Immature natural killer cell (primary cell): ENCODE results near the gene DAB2. TPM values are rescaled to one million over a fixed set of nuclear protein-coding genes. Genes with fewer than 3 reads are reported as not detected.

ENCODE experiments used
- DNase-seq, 3 donors: peaks; one replicate each; pipeline ENCODE4 v3.0.0; 2022; ENCODE audit warnings: mixed read lengths in 1 of 3
- H3K27ac Mint-ChIP-seq, 6 donors: one replicate each; pipeline ENCODE4 v1.8.0; 2020; ENCODE audit warnings: mixed read lengths in 6 of 6, mild to moderate bottlenecking in 5 of 6, inconsistent platforms in 4 of 6, moderate library complexity in 3 of 6
- H3K27me3 Mint-ChIP-seq, 3 donors: one replicate each; pipeline ENCODE4 v1.8.0; 2020 to 2021; ENCODE audit warnings: low read depth in 3 of 3, mild to moderate bottlenecking in 3 of 3, mixed read lengths in 3 of 3, moderate library complexity in 3 of 3, inconsistent platforms in 1 of 3
- H3K36me3 Mint-ChIP-seq, 3 donors: one replicate each; pipeline ENCODE4 v1.8.0; 2020; ENCODE audit warnings: mixed read lengths in 3 of 3, inconsistent platforms in 2 of 3, mild to moderate bottlenecking in 2 of 3
- H3K4me1 Mint-ChIP-seq, 2 donors: one replicate each; pipeline ENCODE4 v1.8.0; 2020; ENCODE audit warnings: inconsistent platforms in 2 of 2, mild to moderate bottlenecking in 2 of 2, mixed read lengths in 2 of 2, moderate library complexity in 1 of 2
- H3K4me3 Mint-ChIP-seq, 5 donors: one replicate each; pipeline ENCODE4 v1.8.0; 2020; ENCODE audit warnings: mild to moderate bottlenecking in 5 of 5, mixed read lengths in 5 of 5, inconsistent platforms in 3 of 5, moderate library complexity in 3 of 5
- H3K9me3 Mint-ChIP-seq, 6 donors: one replicate each; pipeline ENCODE4 v1.8.0; 2020; ENCODE audit warnings: mild to moderate bottlenecking in 6 of 6, mixed read lengths in 6 of 6, inconsistent platforms in 4 of 6, moderate library complexity in 3 of 6
- polyA plus RNA-seq, 3 donors: library from polyadenylated mRNA; unstranded; fragments of 300-500 nt; fragmentation: Illumina TruSeq; gene quantifications; one replicate each; pipeline ENCODE4 v1.2.3, GENCODE V29; 2021

The DAB2 gene
- polyA plus RNA-seq, 3 donors from 2014 or later = 17.3 to 45.0 (median 20.0) TPM

DNA sequence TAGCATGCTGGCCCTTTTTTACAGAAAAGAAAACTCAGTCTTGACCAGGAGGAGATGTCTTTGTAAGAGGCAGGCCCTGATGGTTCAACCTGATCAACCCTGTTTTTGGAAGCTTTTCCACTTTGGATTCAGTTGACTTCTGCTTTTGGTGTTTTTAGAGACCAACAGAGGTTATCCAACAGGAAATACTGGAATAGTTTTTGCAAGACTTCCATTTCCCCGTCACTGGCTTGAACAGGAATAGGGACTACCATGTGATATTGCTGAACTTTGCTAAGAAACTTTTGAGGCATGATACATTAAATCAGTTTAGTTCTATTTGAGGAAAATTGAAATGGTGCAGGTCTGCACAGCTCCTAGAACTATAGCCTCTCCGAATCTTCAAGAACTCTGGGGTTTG lies 17.1 kb upstream of the DAB2 start:
- Mint-ChIP-seq H3K27ac (no peak overlapping the region), H3K4me3 (no peak overlapping the region), H3K4me1 (peaks cover 15 to 21% of the 10 kb centered on the region in 2 donors), H3K9me3 (no peaks in the 10 kb centered on the region), H3K36me3 (no peaks in the 10 kb centered on the region), H3K27me3 (peaks cover 0 to 4% (median 1%) of the 10 kb centered on the region in 3 donors)
- no peak for DNase-seq

DNA sequence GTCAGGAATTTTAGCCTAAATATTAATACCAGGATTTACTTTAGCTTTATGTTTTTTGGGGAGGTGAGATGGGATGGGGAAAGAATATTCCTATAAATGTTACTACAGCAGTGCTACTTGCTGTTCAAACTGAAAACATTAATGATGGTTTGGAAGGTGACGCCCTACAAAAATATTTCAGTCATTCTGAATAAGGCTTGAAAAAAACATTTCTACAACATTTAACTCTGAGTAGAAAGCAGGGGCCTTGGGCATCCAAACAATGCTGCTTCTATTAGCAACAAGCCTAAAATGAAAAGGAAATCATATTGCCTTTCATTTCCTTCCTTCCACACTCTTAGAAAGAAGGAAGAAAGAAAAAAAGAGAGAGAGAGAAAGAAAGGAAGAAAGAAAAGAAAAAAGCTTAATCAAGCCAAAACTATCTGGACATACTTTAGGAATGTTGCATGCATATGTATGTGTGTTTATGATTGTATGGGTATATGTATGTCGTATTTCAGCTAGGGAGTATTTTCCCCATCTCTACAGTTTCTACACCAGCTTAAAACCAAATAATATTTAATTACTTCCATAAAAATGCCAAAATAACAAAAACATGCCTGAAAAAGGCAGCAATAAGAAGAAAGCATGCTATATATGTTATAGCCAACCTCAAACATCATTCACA lies 16.3 kb upstream of the DAB2 start:
- no peak overlapping the region for H3K27ac Mint-ChIP-seq
- H3K9me3 Mint-ChIP-seq = no peaks in the 10 kb centered on the region
- H3K36me3 Mint-ChIP-seq = no peaks in the 10 kb centered on the region
- peaks cover 17 to 21% of the 10 kb centered on the region in 2 donors for H3K4me1 Mint-ChIP-seq
- no peak overlapping the region for H3K4me3 Mint-ChIP-seq
- no peak for DNase-seq
- H3K27me3 Mint-ChIP-seq = peaks cover 0 to 2% (median 1%) of the 10 kb centered on the region in 3 donors

DNA sequence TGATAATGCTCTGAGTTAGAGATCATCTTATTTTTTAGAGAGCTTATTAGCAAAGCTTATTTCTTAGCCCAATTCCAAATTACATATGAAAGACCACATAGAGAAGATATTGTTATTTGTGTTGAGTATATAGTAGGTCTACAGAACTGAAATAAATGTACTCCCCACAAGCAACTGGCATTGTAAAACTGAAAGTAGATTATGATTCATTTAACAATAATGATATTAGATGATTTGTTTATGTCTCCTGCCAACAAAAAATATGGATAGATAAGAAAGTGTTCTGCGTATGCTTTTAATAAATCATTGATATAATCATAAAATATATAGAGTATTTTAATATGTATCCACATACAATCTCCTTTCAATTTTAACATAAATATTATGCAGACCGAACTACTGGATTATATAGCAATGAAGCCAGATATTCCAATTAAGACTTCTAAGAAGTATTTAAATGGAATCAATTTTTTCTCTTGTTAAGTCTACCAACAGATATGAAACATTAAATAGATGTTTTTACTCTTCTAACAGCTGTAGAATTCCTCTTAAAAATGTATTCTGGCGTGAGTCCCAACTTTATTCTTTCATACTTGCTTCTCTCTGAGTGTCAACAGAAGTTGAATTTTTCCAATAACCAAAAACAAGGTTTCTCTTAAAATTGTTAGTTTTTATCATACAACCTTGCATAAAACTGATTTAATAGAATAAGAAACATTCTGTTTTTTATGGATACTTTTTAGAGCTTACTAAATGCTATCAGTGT lies 15.6 kb upstream of the DAB2 start:
- no peak for DNase-seq
- peaks cover 0 to 2% (median 1%) of the 10 kb centered on the region in 3 donors for H3K27me3 Mint-ChIP-seq
- peaks cover 17 to 21% of the 10 kb centered on the region in 2 donors for H3K4me1 Mint-ChIP-seq
- no peak overlapping the region for H3K27ac Mint-ChIP-seq
- H3K36me3 Mint-ChIP-seq = no peaks in the 10 kb centered on the region
- no peaks in the 10 kb centered on the region for H3K9me3 Mint-ChIP-seq
- H3K4me3 Mint-ChIP-seq = no peak overlapping the region

DNA sequence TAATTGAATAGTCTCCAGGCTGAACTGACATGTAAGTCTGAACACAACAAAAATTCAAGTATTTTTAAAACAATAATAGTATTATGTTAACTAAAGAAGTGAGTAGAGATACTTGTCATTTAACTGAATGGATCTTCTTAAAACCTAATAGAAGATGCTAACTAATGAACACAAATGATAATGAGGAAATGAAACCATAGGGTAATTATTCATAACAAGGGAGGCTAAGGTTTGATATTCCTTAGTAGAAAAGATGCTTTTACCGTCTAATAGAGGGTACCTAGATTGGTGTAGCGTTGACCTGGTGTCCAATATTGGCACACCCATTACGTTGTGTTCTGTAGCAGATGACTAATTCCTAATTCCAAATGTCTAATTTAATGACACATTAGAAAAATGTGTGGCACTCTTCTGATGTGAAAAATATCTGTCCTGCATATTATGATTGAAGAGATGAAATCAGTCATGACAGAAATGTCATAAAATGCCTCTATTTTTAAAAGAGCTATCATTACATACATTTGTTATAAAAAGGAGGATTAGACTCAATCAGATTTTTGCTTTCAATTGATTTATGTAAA lies 14.9 kb upstream of the DAB2 start:
- Mint-ChIP-seq H3K36me3 (no peaks in the 10 kb centered on the region), H3K9me3 (no peaks in the 10 kb centered on the region), H3K27me3 (peaks cover 0 to 2% (median 1%) of the 10 kb centered on the region in 3 donors), H3K27ac (no peak overlapping the region), H3K4me3 (no peak overlapping the region), H3K4me1 (peaks cover 17 to 21% of the 10 kb centered on the region in 2 donors)
- no peak for DNase-seq

DNA sequence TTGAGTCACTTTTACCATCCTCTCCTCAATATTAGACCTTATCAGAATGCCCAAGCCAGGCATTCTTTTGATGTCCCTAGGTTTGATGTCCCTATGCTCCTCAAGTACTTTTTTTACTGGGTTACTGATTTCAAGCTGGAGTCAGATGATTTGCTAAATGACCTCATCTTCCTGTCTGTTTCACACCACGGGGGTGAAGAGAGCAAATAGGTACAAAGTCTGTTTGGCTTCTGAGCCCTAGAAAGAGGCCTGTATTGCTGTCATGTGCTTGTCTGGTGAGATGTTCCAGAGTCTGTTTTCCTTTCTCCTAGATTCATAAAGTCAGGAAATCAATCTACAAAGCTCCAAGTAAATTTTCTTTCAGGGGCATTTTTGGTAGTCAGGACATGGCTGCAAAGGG lies 12.7 kb upstream of the DAB2 start:
- no peaks in the 10 kb centered on the region for H3K9me3 Mint-ChIP-seq
- no peaks in the 10 kb centered on the region for H3K36me3 Mint-ChIP-seq
- peak; percentile 9 to 33 (median 28) for DNase-seq
- H3K4me3 Mint-ChIP-seq = peak overlapping the region in 3 of 5 donors; percentile 1 to 52 (median 28)
- peak overlapping the region in 5 of 6 donors; percentile 54 to 85 (median 62) for H3K27ac Mint-ChIP-seq
- peaks cover 17 to 21% of the 10 kb centered on the region in 2 donors for H3K4me1 Mint-ChIP-seq
- H3K27me3 Mint-ChIP-seq = peaks cover 0 to 1% (median 1%) of the 10 kb centered on the region in 3 donors

DNA sequence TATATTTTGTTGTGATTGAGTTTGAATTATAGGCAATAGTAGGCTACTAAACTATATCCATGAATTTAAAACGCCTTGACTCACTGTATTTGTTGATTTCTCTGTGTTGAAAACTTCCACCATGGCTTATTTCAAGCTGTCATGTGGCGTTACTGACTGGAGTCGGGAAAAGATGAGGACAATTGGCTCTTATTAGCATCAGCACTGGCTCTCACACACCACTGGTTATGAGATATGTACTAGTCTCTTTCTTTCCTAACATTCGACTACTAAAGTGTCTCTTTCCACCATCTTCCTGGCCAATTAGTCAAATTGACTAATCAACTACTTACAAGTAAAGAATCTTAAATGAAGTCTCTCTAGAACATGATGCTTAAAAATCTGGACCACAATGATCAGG lies 9.1 kb upstream of the DAB2 start:
- Mint-ChIP-seq H3K9me3 (no peaks in the 10 kb centered on the region), H3K4me1 (peaks cover 17 to 20% of the 10 kb centered on the region in 2 donors), H3K27me3 (peaks cover 0 to 2% (median 1%) of the 10 kb centered on the region in 3 donors), H3K27ac (no peak overlapping the region), H3K36me3 (no peaks in the 10 kb centered on the region), H3K4me3 (no peak overlapping the region)
- DNase-seq = no peak

DNA sequence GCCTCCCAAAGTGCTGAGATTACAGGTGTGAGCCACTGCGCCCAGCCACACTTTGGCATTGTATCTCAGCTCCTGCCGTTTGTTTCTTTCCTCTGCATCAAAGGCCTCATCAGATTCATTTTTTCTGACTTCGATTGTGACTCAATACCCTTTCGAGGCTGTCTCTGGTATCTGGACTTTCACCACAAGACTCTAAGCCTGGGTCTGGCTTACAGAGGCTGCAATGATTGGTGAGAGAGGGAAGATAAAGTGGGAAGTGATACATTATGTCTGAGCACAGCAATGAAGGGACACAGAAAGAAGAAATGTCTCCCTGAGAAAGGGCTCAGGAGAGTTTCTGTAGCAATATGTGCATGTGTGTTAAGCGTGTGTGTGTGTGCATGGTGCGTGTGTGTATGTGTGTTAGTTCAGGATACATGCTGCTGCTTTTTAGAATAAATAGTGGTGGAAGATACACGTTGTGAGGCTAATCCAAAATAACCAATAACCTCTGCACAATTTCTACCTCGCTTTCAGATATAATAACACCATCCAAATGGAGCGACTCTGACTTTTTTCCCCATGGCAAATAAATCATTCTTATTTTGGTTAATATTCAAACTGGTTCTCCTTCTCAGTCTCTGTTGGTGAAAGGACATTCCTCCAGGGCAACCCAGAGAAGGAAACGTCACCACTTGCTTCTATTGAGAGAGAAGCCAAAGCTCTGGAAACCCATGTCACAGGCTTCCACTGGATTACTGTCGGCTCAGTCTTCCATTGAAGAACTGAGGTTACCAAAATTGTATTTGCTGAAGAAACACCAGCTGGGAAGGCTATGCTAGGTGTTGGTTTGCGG lies 8.1 kb upstream of the DAB2 start:
- DNase-seq = no peak
- Mint-ChIP-seq H3K4me3 (no peak overlapping the region), H3K27me3 (peaks cover 0 to 2% (median 1%) of the 10 kb centered on the region in 3 donors), H3K9me3 (no peaks in the 10 kb centered on the region), H3K4me1 (peaks cover 11 to 12% of the 10 kb centered on the region in 2 donors), H3K36me3 (no peaks in the 10 kb centered on the region), H3K27ac (no peak overlapping the region)

DNA sequence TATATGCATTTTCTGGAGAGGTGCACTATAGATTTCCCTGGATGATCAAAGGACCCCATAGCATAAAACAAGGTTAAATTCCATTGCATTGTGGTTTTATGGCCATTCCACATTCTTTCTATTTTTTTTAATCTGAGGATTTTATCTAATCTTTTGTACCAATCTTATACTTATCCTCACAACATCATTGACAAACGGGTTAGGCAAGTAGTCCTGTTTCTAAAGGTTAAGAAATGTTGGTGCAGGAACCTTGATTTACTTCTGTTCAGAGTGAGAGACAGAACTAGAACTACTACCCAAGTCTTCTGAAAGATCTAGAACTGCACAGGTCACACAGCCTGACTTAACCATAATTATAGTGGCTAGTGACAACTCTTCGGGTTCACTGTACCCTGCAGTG lies 5.7 kb upstream of the DAB2 start:
- H3K36me3 Mint-ChIP-seq = no peaks in the 10 kb centered on the region
- H3K4me1 Mint-ChIP-seq = peaks cover 6 to 12% of the 10 kb centered on the region in 2 donors
- no peak overlapping the region for H3K4me3 Mint-ChIP-seq
- peaks cover 0 to 2% (median 0%) of the 10 kb centered on the region in 3 donors for H3K27me3 Mint-ChIP-seq
- H3K27ac Mint-ChIP-seq = no peak overlapping the region
- no peak for DNase-seq
- H3K9me3 Mint-ChIP-seq = no peaks in the 10 kb centered on the region

DNA sequence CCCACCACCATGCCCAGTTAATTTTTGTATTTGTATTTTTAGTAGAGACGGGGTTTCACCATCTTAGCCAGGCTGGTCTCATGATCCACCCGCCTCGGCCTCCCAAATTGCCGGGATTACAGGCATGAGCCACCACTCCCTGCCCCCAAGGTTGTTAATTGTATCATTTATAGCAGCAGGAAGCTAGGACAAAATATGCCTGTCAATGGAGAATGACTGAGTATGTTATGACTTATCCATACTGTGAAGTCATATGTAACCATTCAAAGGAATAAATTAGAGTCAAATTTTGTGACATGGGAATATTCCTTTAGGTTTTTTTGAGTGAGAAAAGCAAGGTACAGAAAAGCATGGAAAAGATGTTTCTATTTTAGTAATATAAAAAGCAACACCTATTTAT lies 3.9 kb upstream of the DAB2 start:
- DNase-seq = no peak
- no peaks in the 10 kb centered on the region for H3K36me3 Mint-ChIP-seq
- peaks cover 19 to 26% of the 10 kb centered on the region in 2 donors for H3K4me1 Mint-ChIP-seq
- no peaks in the 10 kb centered on the region for H3K9me3 Mint-ChIP-seq
- H3K27me3 Mint-ChIP-seq = peaks cover 0 to 7% (median 5%) of the 10 kb centered on the region in 3 donors
- no peak overlapping the region for H3K27ac Mint-ChIP-seq
- no peak overlapping the region for H3K4me3 Mint-ChIP-seq

DNA sequence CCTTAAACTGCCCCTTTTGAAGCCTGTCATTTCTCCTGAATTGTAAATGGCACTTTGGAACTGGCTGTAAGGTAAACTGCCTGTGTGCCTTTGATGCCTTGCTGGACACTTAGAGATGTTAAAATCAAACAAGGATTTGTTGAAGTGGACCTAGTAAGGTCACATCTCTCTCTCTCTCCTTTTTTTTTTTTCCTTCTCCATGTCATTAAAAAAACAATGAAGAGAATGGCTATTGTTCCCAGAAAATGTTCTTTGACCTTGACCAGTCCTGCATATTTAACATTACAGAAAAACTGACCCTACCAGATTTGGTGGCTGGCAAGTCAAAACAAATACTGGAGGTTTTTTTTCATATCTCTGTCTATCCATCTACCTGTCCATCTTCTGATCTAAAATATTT lies 2.9 kb upstream of the DAB2 start:
- Mint-ChIP-seq H3K27ac (no peak overlapping the region), H3K27me3 (peaks cover 0 to 7% (median 5%) of the 10 kb centered on the region in 3 donors), H3K9me3 (no peaks in the 10 kb centered on the region), H3K36me3 (no peaks in the 10 kb centered on the region), H3K4me1 (peaks cover 29 to 36% of the 10 kb centered on the region in 2 donors), H3K4me3 (peak overlapping the region in 2 of 5 donors; percentile 8 to 17)
- no peak for DNase-seq

DNA sequence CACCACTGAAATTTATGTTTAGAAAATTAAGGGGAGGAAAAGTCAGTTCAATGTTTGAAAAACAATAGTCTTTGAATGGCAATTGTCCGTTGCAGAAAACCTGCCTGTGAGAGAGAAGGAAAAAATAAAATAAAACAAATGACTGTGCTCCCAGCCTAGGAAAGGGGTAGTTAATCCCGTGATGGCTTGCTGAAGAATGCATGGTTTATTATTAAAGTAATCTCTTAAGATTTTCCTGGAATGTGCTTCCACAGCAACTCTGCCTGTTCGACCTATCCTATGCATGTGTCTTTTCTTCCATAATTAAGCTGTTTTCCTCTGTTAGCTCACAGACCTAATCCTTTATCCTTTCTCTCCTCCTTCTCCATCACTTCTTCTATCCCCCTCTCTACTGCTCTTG lies 2.4 kb upstream of the DAB2 start:
- Mint-ChIP-seq H3K27ac (no peak overlapping the region), H3K4me3 (peak overlapping the region in 2 of 5 donors; percentile 8 to 17), H3K27me3 (peaks cover 0 to 7% (median 5%) of the 10 kb centered on the region in 3 donors), H3K36me3 (no peaks in the 10 kb centered on the region), H3K4me1 (peaks cover 33 to 40% of the 10 kb centered on the region in 2 donors), H3K9me3 (no peaks in the 10 kb centered on the region)
- no peak for DNase-seq

DNA sequence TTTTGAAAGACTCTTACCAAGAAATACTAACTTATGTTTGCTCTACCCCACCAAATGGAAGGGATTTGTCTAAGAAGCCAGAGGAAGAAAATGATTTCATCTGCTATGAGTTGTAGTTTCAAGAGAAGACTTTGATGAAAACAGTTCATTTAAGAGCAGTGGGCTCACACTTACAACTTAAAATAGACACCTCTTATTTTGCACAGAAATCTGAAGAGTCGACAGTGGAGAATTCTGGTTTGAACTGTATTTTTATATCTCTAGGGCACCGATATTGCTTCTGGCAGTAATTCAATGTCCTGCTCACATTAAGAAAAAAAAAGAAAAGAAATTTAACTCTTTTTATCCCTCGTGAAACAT lies 1.9 kb upstream of the DAB2 start:
- Mint-ChIP-seq H3K36me3 (no peaks in the 10 kb centered on the region), H3K4me1 (peaks cover 39 to 45% of the 10 kb centered on the region in 2 donors), H3K27me3 (peaks cover 0 to 7% (median 5%) of the 10 kb centered on the region in 3 donors), H3K27ac (peak overlapping the region in 1 of 6 donors; percentile 33), H3K4me3 (peak overlapping the region in 1 of 5 donors; percentile 15), H3K9me3 (no peaks in the 10 kb centered on the region)
- no peak for DNase-seq

DNA sequence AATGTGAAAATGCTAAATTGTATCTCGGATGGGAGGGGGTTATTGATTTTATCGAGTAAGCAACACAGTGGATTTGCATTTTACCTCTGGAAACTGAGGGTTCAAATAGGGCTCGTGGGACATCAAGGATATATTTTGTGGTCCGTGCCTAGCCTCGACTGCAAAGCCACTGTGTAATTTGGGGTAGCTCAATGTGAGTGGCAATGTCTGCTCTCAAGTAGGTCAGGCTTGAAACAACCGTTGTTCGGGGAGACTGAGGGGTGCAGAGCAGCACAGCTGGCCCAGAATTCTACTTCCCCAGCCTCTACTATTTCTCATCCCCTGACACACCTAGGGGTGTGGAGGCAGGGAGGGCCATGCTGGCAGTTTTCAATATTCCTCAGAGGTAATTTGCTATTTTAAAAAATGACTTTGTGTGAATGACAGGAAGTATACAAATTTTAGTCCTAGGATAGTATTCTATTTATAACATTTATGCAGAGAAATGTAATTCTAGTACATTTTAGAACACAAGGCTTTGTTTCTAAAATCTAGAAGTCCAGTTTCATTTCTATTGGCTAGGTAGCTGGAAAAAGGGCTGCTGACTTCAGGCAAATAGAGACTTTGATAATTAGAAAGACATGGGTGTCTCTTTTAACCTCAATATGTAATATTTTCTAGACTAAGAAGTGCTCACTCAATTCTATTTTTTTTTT lies 1.4 kb upstream of the DAB2 start:
- peak overlapping the region in 4 of 5 donors; percentile 13 to 56 (median 24) for H3K4me3 Mint-ChIP-seq
- H3K4me1 Mint-ChIP-seq = peaks cover 44 to 50% of the 10 kb centered on the region in 2 donors
- DNase-seq = no peak
- no peaks in the 10 kb centered on the region for H3K36me3 Mint-ChIP-seq
- H3K27ac Mint-ChIP-seq = peak overlapping the region in 1 of 6 donors; percentile 33
- no peaks in the 10 kb centered on the region for H3K9me3 Mint-ChIP-seq
- H3K27me3 Mint-ChIP-seq = peaks cover 0 to 7% (median 5%) of the 10 kb centered on the region in 3 donors
